Kidney epithelial cell (primary cell): ENCODE measurements around the gene MYO1F. TPM values are rescaled to one million over a fixed set of nuclear protein-coding genes. Genes with fewer than 3 reads are reported as not detected.

Experiments used
- DNase-seq: peaks from one replicate; pipeline ENCODE4 v3.0.0-alpha.2; 2010; ENCODE audit warnings: low read depth
- H3K27me3 ChIP-seq: 2 replicates; pipeline ENCODE4 v1.6.0; 2011; ENCODE audit warnings: low read length; ENCODE audit not compliant: control insufficient read depth, insufficient read depth
- H3K36me3 ChIP-seq: 2 replicates; pipeline ENCODE4 v1.5.1; 2011; ENCODE audit warnings: low read length; ENCODE audit not compliant: control insufficient read depth, insufficient read depth
- H3K4me3 ChIP-seq: 2 replicates; pipeline ENCODE4 v1.5.1; 2011; ENCODE audit warnings: low read depth, mild to moderate bottlenecking, control low read depth, low read length
- CTCF ChIP-seq: IDR thresholded peaks from 2 replicates; pipeline ENCODE4 v1.5.1; 2011; ENCODE audit warnings: mild to moderate bottlenecking, moderate library complexity, low read length, control low read depth, inconsistent platforms; ENCODE audit not compliant: insufficient read depth, poor library complexity, severe bottlenecking
- total RNA-seq: library from RNA; depleted of rRNA; stranded (reverse); fragments of >200 nt; gene quantifications from 2 replicates; pipeline ENCODE4 v1.2.3, GENCODE V29; 2015

The MYO1F gene
- total RNA-seq, 1 donor from 2014 or later = 0.08 TPM

DNA sequence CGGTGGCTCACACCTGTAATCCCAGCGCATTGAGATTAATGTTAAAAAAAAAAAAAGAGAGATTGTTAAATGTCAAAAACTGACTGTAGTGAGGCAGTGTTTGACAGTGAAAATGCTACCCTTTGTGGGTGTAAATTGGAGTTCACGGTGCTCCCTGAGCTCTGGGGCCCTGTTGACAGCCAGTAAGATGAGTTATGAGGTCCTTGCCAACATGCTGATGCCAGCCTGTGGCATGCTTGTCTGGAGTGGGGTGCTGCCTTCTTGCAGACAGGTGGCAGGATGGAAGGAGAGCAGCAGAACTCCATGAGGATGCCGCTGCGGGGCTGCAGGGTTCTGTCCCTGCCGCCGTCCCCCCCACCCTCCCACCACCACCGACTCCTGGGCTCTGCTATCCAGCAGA is 100.7 kb downstream of the MYO1F start:
- DNase-seq = no peak
- TF ChIP-seq CTCF = no peak
- Histone ChIP-seq H3K4me3 (no peak overlapping the region), H3K27me3 (no peaks in the 10 kb centered on the region), H3K36me3 (peaks cover 2% of the 10 kb centered on the region)

DNA sequence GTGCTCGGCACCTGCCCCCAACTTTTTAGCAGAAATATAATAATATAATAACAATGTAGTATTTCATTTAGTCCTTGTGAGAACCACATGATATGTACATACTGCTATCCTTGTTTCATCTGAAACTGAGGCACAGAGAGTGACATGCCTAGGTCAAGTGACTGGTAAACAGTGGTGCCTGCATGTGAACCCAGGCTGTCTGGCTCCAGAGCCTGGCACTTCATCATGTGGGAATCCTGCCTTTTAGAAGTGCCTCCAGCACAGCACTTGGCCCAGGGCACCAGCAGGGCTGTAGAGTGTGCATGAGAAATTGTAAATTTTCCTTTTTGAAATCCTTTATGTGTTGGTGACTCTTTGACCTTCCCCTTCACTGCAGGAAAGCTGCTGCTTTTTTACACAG is 102.2 kb downstream of the MYO1F start:
- Histone ChIP-seq H3K4me3 (no peak overlapping the region), H3K27me3 (no peaks in the 10 kb centered on the region), H3K36me3 (peaks cover 5% of the 10 kb centered on the region)
- no peak for TF ChIP-seq CTCF
- DNase-seq = no peak

GRCh38 chr19:8473648-8474476 is 103.4 kb downstream of the MYO1F start:
- no peak for DNase-seq
- no peaks in the 10 kb centered on the region for H3K27me3 ChIP-seq
- no peak overlapping the region for H3K4me3 ChIP-seq
- no peak for TF ChIP-seq CTCF
- H3K36me3 ChIP-seq = peaks cover 6% of the 10 kb centered on the region

Other genes starting within 250 kb of the MYO1F start
- gene KANK3, start 234.2 kb downstream of the MYO1F start, total RNA-seq = 3.7 and 8.1 TPM in 2 replicates
- 22.4 and 31.4 TPM in 2 replicates for gene ANGPTL4, start 213.3 kb downstream of the MYO1F start, total RNA-seq
- 58.2 and 69.8 TPM in 2 replicates for gene RAB11B, start 187.1 kb downstream of the MYO1F start, total RNA-seq
- 75.0 and 95.9 TPM in 2 replicates for gene MARCHF2, start 164.1 kb downstream of the MYO1F start, total RNA-seq
- gene HNRNPM, start 132.5 kb downstream of the MYO1F start, total RNA-seq = 97.1 and 115 TPM in 2 replicates
- gene PRAM1, start 74.8 kb downstream of the MYO1F start, total RNA-seq = 0.50 TPM in 1 of 2 replicates, not detected in the other
- gene ZNF414, start 63.3 kb downstream of the MYO1F start, total RNA-seq = 5.2 and 15.0 TPM in 2 replicates
- 5.0 and 10.1 TPM in 2 replicates for gene ADAMTS10, start 33.3 kb upstream of the MYO1F start, total RNA-seq
- gene NFILZ, start 53.2 kb upstream of the MYO1F start, total RNA-seq = not detected in 2 replicates
- not detected in 2 replicates for gene ACTL9, start 121.4 kb upstream of the MYO1F start, total RNA-seq
- gene OR2Z1, start 144.2 kb upstream of the MYO1F start, total RNA-seq = not detected in 2 replicates